Measurements from ENCODE around the gene GPD1L. TPM values are rescaled to one million over a fixed set of nuclear protein-coding genes. Genes with fewer than 3 reads are reported as not detected.
"Not testable (repeated sequence)": the region's sequence is repeated elsewhere in the genome, so short reads cannot be mapped to it uniquely, and the experiment has no call there.

The GPD1L gene
- total RNA-seq, 4 donors from 2014 or later: 80.8 to 168 (median 91.3) TPM

DNA sequence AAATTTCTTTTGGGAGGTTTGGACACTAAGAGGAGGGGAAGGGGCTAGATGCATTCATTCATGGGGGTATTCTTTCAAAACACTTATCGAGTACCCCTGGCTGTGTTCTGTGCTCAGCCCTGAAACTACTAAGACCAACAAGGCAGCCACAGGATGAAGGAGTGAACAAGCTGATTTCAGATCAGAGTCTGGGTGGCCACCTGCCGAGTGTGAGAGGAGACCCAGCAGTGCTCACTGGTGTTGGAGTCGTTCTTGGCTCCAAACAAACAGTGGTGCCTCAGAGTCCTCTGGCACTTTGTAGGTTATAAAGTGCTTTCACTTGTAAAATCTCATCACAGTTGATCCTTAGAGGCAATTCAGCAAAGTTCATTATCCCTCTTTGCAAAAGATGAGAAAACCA is 83.3 kb downstream of the GPD1L start:
- H3K27me3 ChIP-seq: no peaks in the 10 kb centered on the region
- TF ChIP-seq, protein P1, sequence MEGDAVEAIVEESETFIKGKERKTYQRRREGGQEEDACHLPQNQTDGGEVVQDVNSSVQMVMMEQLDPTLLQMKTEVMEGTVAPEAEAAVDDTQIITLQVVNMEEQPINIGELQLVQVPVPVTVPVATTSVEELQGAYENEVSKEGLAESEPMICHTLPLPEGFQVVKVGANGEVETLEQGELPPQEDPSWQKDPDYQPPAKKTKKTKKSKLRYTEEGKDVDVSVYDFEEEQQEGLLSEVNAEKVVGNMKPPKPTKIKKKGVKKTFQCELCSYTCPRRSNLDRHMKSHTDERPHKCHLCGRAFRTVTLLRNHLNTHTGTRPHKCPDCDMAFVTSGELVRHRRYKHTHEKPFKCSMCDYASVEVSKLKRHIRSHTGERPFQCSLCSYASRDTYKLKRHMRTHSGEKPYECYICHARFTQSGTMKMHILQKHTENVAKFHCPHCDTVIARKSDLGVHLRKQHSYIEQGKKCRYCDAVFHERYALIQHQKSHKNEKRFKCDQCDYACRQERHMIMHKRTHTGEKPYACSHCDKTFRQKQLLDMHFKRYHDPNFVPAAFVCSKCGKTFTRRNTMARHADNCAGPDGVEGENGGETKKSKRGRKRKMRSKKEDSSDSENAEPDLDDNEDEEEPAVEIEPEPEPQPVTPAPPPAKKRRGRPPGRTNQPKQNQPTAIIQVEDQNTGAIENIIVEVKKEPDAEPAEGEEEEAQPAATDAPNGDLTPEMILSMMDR (IDR thresholded peaks at IDR 0.05 in 4 of 5, conservative IDR thresholded peaks at IDR 0.05 in 1 of 5): no peak
- no peak for TF ChIP-seq POLR2A (IDR thresholded peaks at IDR 0.05)
- in situ Hi-C loops (cut with MboI; ENCODE audit: low sequenced_read_pairs in 4 of 4) (no loop called here), intact Hi-C loops (cut with DNase I; ENCODE audit: low total_unique reads) (no loop called here)
- no peak overlapping the region for H3K27ac ChIP-seq
- H3K4me3 ChIP-seq: no peak overlapping the region
- H3K4me1 ChIP-seq: peaks cover 5% of the 10 kb centered on the region in 2 donors
- no peak for DNase-seq
- no peaks in the 10 kb centered on the region for H3K9me3 ChIP-seq
- no peak for ATAC-seq
- no peaks in the 10 kb centered on the region for H3K36me3 ChIP-seq

GRCh38 chr3:32190556-32190955 is 84.1 kb downstream of the GPD1L start:
- H3K9me3 ChIP-seq; H3K27me3 ChIP-seq; DNase-seq; H3K4me1 ChIP-seq; in situ Hi-C loops (cut with MboI; ENCODE audit: low sequenced_read_pairs in 4 of 4); intact Hi-C loops (cut with DNase I; ENCODE audit: low total_unique reads); H3K4me3 ChIP-seq; ATAC-seq; H3K36me3 ChIP-seq; H3K27ac ChIP-seq: not testable (repeated sequence)

GRCh38 chr3:32193101-32193500 is 86.7 kb downstream of the GPD1L start:
- H3K4me3 ChIP-seq: no peak overlapping the region
- ATAC-seq (no peak), DNase-seq (no peak)
- peaks cover 5 to 6% of the 10 kb centered on the region in 2 donors for H3K4me1 ChIP-seq
- no peaks in the 10 kb centered on the region for H3K36me3 ChIP-seq
- no peaks in the 10 kb centered on the region for H3K9me3 ChIP-seq
- H3K27me3 ChIP-seq: no peaks in the 10 kb centered on the region
- TF ChIP-seq, protein P1 (IDR thresholded peaks at IDR 0.05 in 4 of 5, conservative IDR thresholded peaks at IDR 0.05 in 1 of 5): no peak
- no peak for TF ChIP-seq POLR2A (IDR thresholded peaks at IDR 0.05)
- no peak overlapping the region for H3K27ac ChIP-seq
- in situ Hi-C loops (cut with MboI; ENCODE audit: low sequenced_read_pairs in 4 of 4) (no loop called here), intact Hi-C loops (cut with DNase I; ENCODE audit: low total_unique reads) (no loop called here)

DNA sequence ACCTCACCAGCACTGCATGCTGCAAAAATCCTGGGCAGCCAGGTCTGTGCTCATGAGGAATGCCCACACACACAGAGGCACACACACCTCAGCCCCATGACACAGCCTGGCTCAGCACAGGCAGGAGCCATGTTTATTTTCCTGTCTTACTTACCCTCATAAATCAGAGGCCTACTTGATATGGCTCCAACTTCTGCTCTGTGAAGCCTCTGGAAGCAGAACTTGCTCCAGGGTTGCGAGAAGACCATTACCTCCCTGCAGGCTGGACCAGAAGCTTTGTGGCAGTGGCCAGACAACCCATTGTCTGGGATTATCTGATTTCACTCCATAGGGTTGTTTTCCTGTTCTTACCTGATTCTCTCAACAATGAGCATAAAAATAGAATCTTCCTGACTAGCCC is 88.2 kb downstream of the GPD1L start:
- Histone ChIP-seq H3K9me3 (no peaks in the 10 kb centered on the region), H3K36me3 (no peaks in the 10 kb centered on the region), H3K27me3 (no peaks in the 10 kb centered on the region), H3K27ac (peak overlapping the region in 1 of 4 donors; percentile 1), H3K4me1 (peaks cover 7 to 12% of the 10 kb centered on the region in 2 donors), H3K4me3 (no peak overlapping the region)
- ATAC-seq (peak in 1 of 2 donors; percentile 47), DNase-seq (no peak)
- no peak for TF ChIP-seq POLR2A (IDR thresholded peaks at IDR 0.05)
- TF ChIP-seq, protein P1 (IDR thresholded peaks at IDR 0.05 in 4 of 5, conservative IDR thresholded peaks at IDR 0.05 in 1 of 5): no peak
- in situ Hi-C loops (cut with MboI; ENCODE audit: low sequenced_read_pairs in 4 of 4): no loop called here
- intact Hi-C loops (cut with DNase I; ENCODE audit: low total_unique reads): no loop called here

- Histone ChIP-seq H3K36me3 (no peaks in the 10 kb centered on the region), H3K4me1 (peaks cover 15 to 19% of the 10 kb centered on the region in 2 donors), H3K4me3 (no peak overlapping the region), H3K27me3 (no peaks in the 10 kb centered on the region), H3K27ac (no peak overlapping the region), H3K9me3 (no peaks in the 10 kb centered on the region)
- no peak for DNase-seq
- in situ Hi-C loops (cut with MboI; ENCODE audit: low sequenced_read_pairs in 4 of 4): no loop called here
- intact Hi-C loops (cut with DNase I; ENCODE audit: low total_unique reads): no loop called here
- ATAC-seq: no peak
- TF ChIP-seq, protein P1 (IDR thresholded peaks at IDR 0.05 in 4 of 5, conservative IDR thresholded peaks at IDR 0.05 in 1 of 5): no peak
- TF ChIP-seq POLR2A (IDR thresholded peaks at IDR 0.05): no peak
Measured at GRCh38 chr3:32195995-32196540, 89.6 kb downstream of the GPD1L start.

Data from gastrocnemius medialis (tissue), 4 donors.